HG02884 (cell line): ENCODE results near the gene SGIP1.

ENCODE experiments used
- ATAC-seq: cut with Tn5 transposase; IDR thresholded peaks from one replicate; pipeline ENCODE4 v1.9.1; 2021; ENCODE audit warnings: mild to moderate bottlenecking, moderate library complexity; ENCODE audit not compliant: unreplicated experiment

SGIP1 gene

DNA sequence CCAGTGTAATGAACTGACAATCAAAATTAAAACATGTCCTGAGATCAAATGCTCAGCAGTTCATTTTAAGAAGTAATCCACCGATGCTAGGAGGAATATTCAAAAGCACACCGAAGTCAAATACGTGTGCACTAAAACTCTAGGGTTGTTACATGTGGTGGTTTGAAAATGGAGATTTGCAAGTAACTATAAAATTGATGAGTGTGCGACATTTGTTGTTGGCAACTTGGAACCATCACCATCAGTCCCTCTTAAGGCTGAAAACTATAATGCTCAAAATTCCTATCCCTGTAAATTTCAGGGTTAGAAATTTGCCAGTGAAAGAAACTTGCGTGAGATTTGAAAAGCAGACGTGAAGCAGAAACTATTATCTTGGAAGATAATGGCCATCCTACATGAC, 13.3 kb upstream of the SGIP1 start:
- no peak for ATAC-seq

DNA sequence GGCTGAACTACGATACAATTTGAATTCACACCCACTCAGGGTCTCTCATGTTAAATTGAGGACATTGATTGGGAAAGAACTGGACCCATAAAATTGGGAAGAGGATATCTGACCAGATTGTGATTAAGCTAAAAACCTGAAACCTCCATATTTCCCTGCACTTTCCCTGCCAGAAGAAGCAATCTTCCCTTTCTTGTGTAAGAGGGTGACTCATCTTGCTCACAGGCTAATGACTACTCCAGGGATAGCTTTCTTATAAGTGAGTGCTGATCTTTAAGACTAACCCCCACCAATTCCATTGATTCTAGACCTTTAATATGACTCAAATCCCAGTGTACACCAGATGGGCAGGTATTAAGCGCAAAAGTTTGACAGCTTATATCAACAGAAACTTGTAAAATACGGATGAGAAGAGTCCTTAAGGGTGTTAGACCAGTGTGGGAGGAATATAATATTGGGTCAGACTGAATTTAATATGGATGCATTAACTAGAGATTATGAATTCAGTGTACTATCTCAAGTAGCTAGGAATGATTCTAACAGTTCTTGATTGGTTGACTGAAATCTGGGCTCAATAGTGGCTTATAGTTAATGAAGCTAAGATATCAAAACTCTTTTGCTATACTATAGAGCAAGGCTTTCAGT, 12.1 kb upstream of the SGIP1 start:
- ATAC-seq = no peak

DNA sequence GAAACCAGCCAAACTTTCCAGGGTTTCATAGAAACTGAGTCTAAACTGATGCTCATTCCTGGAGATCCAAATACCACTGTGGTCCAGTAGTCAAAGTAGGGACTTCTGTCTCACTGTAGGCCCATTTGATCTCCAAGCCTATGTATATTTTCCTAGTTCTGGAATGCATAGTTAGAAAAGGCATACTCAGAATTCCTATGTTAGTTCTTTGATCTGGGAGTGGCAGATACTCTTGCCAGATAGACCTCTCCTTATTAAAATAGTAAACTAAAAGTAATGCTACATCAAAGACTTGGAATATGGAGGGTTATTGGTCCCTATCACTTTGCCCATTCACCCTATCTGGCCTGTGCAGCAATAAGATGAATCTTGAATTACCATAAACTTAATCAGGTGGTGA, 10.4 kb upstream of the SGIP1 start:
- no peak for ATAC-seq

DNA sequence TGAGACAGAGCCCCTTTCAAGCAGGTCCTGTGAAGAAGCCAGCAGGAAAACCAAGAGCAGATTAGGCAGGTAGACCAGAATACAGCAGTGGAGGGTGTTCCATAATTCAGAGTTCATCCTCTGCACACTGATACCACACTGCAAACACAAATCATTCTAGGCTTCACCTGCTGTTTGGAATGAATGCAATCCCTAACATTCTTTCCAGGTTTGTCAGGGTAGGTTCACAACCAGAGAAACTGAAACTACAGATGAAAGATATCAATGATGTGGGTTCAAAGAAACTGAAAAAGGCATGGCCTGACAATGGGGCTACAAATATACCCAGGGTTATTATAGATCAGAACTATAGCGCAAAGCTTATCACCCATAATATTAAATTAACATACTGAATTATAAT, 8.9 kb upstream of the SGIP1 start:
- no peak for ATAC-seq

DNA sequence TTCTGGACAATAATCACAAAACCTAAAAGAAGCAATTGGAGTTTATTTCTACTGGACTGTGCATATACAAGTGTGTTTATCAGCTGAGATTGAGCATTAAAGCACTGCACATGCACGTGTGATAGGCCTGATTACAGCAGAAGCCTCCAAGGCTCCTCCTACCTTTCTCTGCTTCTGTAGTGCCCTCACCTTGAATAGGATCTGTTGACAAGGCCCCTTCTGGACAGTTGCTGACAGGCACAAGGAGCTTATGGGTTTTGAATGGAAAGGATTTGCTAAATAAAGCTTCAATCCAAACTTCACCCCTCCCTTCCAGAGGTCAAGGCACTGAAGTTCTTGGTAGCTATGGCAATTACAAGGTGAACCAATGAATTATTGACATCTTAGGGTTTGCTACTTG, 7.9 kb upstream of the SGIP1 start:
- ATAC-seq = no peak

DNA sequence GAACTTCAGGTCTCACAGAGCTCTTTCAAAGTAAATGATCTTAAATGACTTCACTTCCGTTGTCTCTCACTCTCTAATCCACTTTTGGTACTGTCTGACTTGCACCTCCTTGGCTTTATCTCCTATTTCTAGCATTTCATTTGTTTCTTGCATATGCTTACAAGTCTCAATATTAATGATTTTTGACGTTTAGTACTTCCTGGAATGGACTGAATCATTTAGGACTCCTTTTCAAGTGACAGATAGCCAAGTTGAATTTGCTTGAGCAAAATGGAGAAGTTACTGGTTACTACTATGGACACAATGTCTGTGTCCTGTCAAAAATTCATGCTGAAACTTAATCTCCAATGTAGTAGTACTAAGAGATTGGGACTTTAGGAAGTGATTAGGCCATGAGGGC, 7.0 kb upstream of the SGIP1 start:
- no peak for ATAC-seq

DNA sequence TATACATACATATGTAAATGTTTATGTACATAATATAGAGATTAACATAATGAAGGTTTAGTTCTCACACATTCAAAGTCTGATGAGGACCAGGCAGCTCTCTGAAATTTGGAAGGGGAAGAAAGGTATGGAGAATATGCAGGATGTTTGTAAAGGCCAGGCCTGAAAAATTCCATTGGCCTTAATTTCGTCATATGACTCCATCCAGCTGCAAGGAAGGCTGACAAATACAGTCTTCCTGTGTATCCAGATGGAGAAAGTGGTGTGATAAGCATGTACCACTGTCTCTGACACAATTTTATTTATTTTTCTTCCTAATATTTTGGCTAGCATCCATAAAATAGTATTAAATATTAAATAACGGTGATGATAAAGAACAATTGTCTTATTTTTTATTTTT, 6.3 kb upstream of the SGIP1 start:
- ATAC-seq = no peak

DNA sequence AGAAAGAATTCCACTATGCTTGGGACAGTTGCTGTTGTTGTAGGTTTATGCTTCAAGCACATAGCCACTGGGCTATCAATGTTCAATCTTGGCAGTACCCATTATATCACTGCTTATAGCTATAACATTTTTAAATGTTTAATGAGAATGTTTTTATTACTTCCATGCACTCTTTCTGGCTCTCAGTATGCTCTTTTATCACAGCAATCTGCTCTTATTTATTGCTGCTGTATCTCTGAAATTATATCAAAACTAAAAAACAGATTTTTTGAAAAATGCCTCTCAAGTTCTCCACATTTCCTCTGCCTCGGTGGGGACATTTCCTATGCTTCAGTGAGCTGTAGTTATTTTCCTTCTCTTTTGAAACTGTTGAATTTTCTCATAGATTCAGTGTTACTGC, 5.4 kb upstream of the SGIP1 start:
- no peak for ATAC-seq

DNA sequence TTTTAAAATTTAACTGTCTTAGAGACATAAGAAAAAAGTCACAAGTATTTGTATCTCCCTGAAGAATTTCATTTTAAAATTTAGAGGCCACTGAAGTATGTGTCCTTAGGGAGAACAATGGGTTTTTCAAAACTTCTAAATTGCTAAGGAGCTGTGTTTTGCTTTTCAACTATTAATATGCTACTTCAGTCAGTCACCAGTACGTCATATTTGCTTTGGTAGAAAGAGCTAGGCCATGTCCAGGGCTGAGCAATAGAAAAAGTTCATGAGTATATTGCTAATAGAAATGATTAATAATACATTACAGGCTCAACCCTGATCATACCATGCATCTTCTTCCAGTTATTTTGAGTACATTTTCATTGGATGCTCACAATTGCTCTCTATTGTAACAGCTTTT, 1.7 kb upstream of the SGIP1 start:
- ATAC-seq = no peak

DNA sequence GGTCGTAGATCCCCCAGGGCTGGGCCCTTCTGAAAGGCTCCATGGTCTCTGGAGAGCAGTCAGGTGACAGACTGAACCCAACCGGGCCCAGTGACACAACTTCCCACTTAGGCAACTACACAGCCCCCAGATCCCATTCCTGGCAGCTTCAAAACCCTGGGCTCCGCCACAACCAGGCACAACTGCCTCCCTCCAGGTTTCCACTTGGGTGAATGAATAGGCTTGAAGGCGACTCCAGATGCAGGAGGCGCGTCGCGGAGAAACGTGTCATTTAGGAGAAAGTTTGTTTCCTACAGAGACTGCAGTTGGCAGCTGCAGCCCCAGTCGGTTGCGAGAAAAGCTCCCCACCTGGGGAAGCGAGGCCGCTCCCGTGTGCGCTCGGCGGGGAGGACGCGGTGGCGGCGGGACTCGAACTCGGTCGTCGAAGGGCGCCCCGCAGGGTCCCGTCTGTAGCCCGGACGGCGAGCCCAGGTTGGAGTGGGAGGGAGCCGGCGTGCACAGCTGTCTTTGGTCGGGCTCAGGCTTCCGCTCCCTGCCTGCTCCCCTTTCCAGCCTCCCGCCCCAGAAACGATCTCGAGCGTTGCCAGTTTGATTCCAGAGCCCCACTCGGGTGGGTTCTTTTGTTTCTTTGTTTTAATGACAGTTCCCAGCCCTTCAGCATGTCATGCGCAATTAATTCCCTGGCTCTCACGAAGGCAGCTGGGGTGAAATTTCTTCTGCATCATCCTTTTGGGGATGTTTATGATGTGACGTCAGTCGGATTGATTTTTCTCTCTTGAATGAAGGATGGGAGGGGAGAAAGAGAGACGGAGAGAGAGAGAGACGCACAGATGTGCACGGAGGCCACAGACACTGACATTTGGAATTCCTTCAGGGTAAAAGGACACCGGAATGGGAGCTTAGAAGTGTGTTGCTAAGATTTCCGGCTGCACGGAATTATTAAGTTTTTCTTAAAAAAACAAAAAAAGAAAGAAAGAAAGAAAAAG, 862 bp upstream of the SGIP1 start:
- no peak for ATAC-seq

DNA sequence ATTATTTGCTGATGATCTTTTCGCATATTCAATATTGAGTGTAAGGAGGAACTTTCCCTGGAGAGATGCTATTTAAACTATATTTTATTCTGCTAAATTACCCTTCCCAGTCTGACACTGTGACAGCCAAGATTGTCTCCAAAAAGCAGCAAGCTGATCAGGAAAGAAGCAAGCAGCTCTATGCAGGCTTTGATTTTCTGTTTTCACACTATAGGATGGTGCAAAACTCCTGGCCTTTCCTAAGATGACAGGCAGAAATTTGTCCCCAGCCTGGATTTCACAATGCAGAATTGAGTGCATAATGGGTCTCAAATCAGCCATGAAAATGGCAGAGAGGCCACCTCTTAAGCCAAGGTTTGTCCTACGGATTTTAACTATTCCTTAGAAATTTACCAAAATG, 1.1 kb downstream of the SGIP1 start:
- no peak for ATAC-seq

DNA sequence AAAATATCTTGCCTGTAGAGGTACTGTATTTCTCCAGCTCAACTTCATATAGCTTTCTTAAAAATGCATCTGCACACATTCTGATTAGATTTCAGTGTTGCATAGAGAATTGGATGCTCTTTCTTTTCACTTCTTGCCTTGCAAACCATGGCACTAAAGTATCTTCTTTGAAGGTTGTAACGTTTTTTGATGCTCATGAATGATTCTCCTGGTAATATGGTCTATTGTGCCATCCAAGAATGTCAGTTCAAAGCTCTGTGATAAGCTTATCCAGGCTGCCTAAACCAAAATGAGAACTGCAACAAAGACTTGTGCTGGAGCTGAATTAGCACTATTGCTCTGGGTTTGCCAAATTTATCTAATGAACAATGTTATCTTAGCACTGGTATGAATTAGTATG, 1.9 kb downstream of the SGIP1 start:
- ATAC-seq = no peak

DNA sequence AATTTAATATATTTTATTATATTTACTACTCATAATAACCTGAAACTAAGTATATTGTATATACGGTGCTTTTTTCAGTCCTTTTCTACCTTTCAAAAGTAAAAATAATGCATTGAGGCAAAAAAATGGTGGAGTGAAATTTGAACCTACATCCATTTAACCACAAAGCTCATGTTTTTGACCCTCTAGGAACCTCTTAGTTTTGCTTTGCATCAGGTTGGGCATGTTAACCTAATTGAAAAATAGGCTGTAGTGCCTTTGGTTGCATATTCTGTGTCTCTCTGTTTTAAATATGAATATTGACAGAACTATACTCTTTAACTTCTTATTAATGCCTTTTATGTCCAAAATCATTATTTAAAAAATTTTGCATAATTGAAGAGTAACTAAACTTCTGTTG, 3.8 kb downstream of the SGIP1 start:
- ATAC-seq = no peak

DNA sequence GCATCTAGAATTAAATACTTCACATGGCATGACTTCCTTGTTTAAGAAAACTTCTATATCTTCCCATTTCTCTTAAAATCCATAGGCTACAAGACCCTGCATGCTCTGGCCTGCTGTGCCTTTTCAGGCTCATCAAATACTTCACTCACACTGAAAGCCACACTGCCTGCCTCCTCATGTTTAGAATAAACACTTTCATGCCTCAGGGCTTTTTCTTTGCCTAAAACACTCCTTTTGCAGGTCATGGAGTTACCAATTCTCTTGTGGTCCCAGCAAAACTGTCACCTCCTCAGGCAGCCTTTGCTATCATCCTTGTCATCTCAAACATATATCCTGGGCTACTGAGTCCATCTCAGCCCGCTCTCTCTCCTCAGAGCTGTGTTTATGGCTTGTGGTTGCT, 5.5 kb downstream of the SGIP1 start:
- no peak for ATAC-seq

DNA sequence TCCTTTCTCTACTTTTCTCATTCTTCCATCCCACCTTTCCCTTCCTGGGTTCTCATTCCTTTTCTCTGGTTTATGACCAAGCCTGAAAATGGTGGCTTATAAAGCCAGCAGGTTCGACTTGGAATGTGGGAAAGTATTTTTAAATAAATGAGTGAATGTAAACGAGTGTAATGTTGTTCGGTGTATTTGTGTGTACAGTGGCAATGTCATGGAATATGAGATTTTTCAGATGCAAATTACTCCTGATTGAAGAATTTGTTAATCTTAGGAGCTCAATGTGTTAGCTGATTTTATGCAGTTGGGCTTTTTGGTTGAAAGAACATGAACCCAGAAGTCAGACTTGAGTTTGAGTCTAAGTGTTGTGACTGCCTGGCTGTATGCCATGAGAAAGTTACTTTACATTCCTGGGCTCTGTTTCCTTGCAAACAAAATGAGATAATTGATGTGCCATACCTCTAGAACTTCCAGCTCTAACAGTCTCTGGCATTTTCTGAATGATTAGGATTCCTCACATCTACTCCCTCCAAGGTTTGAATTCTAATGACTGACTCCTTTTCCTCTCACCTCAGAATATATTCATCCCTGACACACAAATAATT, 6.6 kb downstream of the SGIP1 start:
- ATAC-seq = no peak

DNA sequence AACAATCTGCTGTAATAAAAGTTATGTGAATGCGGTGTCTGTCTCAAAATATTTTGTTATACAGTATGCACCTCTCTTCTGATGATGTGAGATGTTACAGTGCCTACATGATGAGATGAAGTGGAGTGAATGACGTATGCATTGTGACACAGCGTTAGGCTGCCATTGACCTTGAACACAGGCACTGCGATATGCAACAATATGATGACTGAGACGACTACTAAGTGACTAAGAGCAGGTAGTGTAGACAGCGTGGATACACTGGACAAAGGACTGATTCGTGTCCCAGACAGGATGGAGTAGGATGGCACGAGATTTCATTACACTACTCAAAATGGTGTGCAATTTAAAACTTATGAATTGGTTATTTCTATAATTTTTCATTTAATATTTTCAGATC, 8.4 kb downstream of the SGIP1 start:
- ATAC-seq = no peak

DNA sequence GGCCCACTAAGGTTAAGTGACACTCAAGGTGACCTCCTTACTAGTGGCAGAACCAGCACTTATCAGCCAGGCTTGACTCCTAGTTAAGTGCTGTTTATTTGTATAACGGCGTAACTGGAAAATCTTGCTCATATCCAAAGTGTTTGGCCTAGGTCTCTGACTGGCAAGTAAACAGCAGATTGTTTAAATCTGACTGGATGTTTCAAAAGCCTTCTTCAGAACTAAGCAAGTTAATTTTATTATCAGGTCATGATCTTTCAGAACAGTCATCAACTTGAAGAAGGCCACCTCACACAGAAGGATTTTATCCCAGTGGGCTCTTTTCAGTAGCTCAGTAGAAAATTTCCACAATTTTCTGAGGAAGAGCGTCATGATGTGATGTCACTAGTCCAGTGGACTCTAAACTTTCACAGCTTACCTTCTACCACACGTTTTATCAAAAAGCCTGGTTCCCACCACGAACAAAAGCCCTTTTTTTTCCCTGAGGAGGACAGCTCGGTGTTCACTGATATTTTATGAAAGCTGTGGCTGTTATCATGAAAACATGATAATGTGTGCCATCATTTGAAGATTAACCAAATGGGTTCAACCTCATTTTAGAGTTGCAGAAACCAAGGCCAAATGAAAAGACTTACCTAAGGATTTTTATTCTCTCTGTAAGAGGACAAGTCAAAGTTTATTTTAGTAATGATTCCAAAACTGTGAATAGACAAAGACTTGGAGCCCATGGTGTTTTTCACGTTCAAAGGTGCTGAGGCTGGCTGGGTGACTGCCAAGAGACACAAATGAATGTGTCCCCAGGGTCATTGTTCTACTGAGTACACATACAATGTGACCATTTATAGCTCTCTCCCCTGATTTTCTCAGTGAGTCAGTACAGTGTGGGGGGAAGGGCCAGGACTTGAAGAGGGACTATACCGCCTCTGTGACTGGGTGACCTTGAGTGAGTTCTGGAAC, 9.1 kb downstream of the SGIP1 start:
- no peak for ATAC-seq

DNA sequence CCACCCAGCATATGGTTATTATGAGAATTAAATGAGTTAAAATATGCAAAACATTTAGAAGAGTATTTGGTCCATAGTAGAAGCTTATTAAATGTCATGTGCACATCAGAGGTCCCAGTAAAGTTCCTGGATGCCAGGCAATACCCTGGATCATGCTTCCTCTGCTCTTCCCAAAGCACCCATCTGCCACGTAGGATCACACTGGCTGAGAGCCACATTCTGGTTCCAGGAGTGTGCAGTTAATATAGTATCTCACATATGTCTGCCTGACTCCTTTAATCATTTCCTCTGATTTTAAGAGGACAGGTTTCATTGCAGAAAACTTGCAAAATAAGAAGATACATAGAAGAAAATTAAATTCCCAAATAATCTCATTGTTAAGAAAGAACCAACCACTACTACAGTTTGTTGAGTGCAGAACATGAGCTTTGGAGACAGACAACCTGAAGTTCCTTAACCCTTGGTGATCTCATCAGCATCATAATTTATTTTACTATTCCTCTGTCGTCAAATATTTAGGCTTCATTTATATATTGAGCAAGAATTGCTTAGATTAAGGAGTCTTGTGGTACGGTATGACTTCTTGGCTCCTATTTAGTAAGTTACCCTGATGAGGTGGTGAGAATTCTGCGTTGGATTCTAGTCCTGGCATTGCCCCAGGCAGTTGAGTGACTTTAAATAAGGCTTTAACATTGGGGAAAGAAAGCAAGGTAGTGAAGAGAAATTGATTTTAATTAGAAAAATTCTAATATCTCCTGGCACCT, 12.3 kb downstream of the SGIP1 start:
- ATAC-seq = no peak

DNA sequence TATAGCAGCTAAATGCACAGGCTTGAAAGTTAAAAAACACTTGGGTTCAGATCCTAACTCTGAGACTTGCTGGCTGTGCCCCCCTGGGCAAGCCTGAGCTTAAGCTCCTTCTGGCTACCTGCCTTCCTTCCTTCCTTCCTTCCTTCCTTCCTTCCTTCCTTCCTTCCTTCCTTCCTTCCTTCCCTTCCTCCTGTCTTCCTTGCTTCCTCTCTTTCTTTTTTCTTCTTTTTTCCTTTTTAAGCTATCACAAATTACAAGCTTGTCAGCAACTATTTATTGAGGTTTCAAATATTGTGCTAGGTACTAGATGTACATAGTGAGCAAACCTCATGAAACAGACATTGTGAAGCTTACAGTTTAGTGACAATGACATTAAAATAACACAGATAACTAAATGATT, 15.1 kb downstream of the SGIP1 start:
- ATAC-seq = no peak

DNA sequence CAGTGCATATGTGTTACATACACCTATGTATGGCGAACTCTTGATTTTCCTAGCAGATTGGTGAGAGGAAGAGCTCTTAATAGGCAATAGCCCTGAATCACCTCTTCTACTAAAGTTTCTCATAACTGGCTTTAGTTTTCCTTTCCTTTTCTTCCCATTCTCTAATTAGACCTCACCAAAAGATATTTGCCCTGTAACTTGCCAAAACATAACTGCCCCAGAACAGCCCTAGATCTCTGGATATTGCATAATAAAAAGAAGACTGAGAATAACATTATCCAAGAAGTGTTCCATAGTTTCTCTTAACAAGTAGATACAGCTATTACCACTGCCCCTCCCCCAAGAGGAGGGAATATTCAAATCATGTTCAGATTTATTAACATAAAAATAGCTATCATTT, 16.3 kb downstream of the SGIP1 start:
- no peak for ATAC-seq
